ENCODE data around the gene SLC50A1.
"Not testable (repeated sequence)": the region's sequence is repeated elsewhere in the genome, so short reads cannot be mapped to it uniquely, and the experiment has no call there.

Gene SLC50A1

GRCh38 chr1:155117610-155118009 is 18.0 kb upstream of the SLC50A1 start:
- no peak for DNase-seq

- not testable (repeated sequence) for DNase-seq
These were observed 17.6 kb upstream of the SLC50A1 start for GRCh38 chr1:155118090-155118489.

- no peak for DNase-seq
These were observed 15.4 kb upstream of the SLC50A1 start for GRCh38 chr1:155120253-155120652.

GRCh38 chr1:155121249-155121648 is 14.4 kb upstream of the SLC50A1 start:
- DNase-seq = no peak

GRCh38 chr1:155122308-155122707 is 13.3 kb upstream of the SLC50A1 start:
- no peak for DNase-seq

GRCh38 chr1:155123801-155124200 is 11.9 kb upstream of the SLC50A1 start:
- DNase-seq = no peak

- DNase-seq = no peak
These were observed 10.9 kb upstream of the SLC50A1 start for GRCh38 chr1:155124503-155125463.

- DNase-seq = no peak
These were observed 10.1 kb upstream of the SLC50A1 start for GRCh38 chr1:155125511-155125945.

GRCh38 chr1:155125946-155126555 is 9.6 kb upstream of the SLC50A1 start:
- no peak for DNase-seq

- DNase-seq = no peak
These were observed 9.0 kb upstream of the SLC50A1 start for GRCh38 chr1:155126556-155127104.

- no peak for DNase-seq
These were observed 8.3 kb upstream of the SLC50A1 start, which contains the start of gene EFNA1 for GRCh38 chr1:155127105-155127966. EFNA1 (plus strand) TSS chr1:155127876; CDS start chr1:155127978, 102 bp downstream.

- no peak for DNase-seq
These were observed 7.5 kb upstream of the SLC50A1 start for GRCh38 chr1:155127967-155128754.

GRCh38 chr1:155128755-155129473 is 6.7 kb upstream of the SLC50A1 start:
- DNase-seq = no peak

GRCh38 chr1:155130272-155131006 is 5.2 kb upstream of the SLC50A1 start:
- DNase-seq = no peak

GRCh38 chr1:155131285-155131684 is 4.4 kb upstream of the SLC50A1 start:
- no peak for DNase-seq

- DNase-seq = no peak
These were observed 3.8 kb upstream of the SLC50A1 start for GRCh38 chr1:155131856-155132255.

GRCh38 chr1:155133799-155134281 is 1.8 kb upstream of the SLC50A1 start:
- no peak for DNase-seq

GRCh38 chr1:155134322-155134721 is 1.3 kb upstream of the SLC50A1 start:
- no peak for DNase-seq

GRCh38 chr1:155134880-155135414 is 705 bp upstream of the SLC50A1 start:
- DNase-seq = peak; percentile 68

GRCh38 chr1:155136748-155137147 is 1.1 kb downstream of the SLC50A1 start:
- DNase-seq = peak; percentile 51
